ENCODE measurements around the gene RASGRF2. TPM values are rescaled to one million over a fixed set of nuclear protein-coding genes. Genes with fewer than 3 reads are reported as not detected.

Gene RASGRF2
- total and polyA plus RNA-seq, 2 of the 13 experiments (the other 11 are each of a cell fraction or from before 2014, with no cell fraction given) = 23.6 to 29.0 TPM

DNA sequence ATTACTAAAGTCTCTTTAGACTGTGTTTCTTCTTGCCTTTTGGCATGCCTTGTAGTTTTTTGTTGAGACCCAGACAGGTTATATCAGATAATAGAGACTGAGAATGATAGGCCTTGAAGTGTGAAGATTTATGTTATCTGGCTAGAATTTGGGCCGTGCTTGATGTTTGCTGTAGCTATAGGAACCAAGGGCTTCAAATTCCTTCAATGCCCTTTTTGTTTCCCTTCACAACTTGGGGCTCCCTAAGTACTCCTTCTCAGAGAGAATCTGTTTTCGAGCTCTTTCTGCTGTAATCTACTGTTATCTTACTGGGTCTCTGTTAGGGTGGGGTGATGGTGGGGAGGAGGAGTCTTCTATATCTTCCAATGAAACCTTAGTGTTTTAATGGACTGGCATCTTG is 177.7 kb downstream of the RASGRF2 start:
- H4K20me1 ChIP-seq (ENCODE audit: insufficient read depth, low read length) = no peaks in the 10 kb centered on the region
- H2AFZ ChIP-seq (ENCODE audit: low read length) = no peak overlapping the region
- H3K9me3 ChIP-seq (ENCODE audit: low read length) = no peaks in the 10 kb centered on the region
- intact Hi-C loops (cut with micrococcal nuclease; ENCODE audit: unreplicated experiment) = no loop called here
- POLR2A ChIA-PET = no interaction called here
- DNase-seq (ENCODE audit: low spot score) (no peak), FAIRE-seq (no peak), ATAC-seq (no peak)
- in situ Hi-C loops (cut with HindIII; ENCODE audit: extremely low pct_ligation_motif_present, low pct_unique_long_range_greater_than_20kb) = no loop called here
- peaks cover 10 to 19% of the 10 kb centered on the region in 2 experiments; a peak in 4 of 5 replicates for H3K36me3 ChIP-seq (replicated peaks in 1 of 2; ENCODE audit: control insufficient read depth in 1 of 2, insufficient read depth in 2 of 2, low read length in 2 of 2)
- TF ChIP-seq HOXA5 (CRISPR knock-in tag; IDR thresholded peaks at IDR 0.05) = no peak
- no peak for TF ChIP-seq DNMT1 (CRISPR knock-in tag; IDR thresholded peaks at IDR 0.05)
- no peak for TF ChIP-seq KMT2A (CRISPR knock-in tag; IDR thresholded peaks at IDR 0.05)
- no peak for TF ChIP-seq ZNF550 (CRISPR knock-in tag; IDR thresholded peaks at IDR 0.05; ENCODE audit: borderline replicate concordance)
- TF ChIP-seq TCF12 (IDR thresholded peaks at IDR 0.05) = no peak
- TF ChIP-seq TCF12 (CRISPR knock-in tag; IDR thresholded peaks at IDR 0.05) = no peak
- no peak for TF ChIP-seq DPF2 (CRISPR knock-in tag; IDR thresholded peaks at IDR 0.05; ENCODE audit: borderline replicate concordance, low read depth)
- TF ChIP-seq CREM (IDR thresholded peaks at IDR 0.05) = no peak
- TF ChIP-seq CREM (CRISPR knock-in tag; IDR thresholded peaks at IDR 0.05) = no peak
- no peak for TF ChIP-seq TBX3 (IDR thresholded peaks at IDR 0.05; ENCODE audit: borderline replicate concordance)
- no peak for TF ChIP-seq ZNF775 (CRISPR knock-in tag; IDR thresholded peaks at IDR 0.05; ENCODE audit: borderline replicate concordance)
- no peak for TF ChIP-seq ZNF552 (CRISPR knock-in tag; IDR thresholded peaks at IDR 0.05; ENCODE audit: borderline replicate concordance)
- no peak for TF ChIP-seq SNAPC2 (CRISPR knock-in tag; IDR thresholded peaks at IDR 0.05)
- TF ChIP-seq NCOA2 (CRISPR knock-in tag; IDR thresholded peaks at IDR 0.05) = no peak
- no peak for TF ChIP-seq SAFB2 (CRISPR knock-in tag; IDR thresholded peaks at IDR 0.05; ENCODE audit: borderline replicate concordance, low read depth)
- no peak overlapping the region for H3K27ac ChIP-seq (ENCODE audit: extremely low read length, insufficient read depth, low read length)
- H3K27me3 ChIP-seq (ENCODE audit: control insufficient read depth in 1 of 2, insufficient read depth in 2 of 2, low read length in 2 of 2) = no peaks in the 10 kb centered on the region
- H3K79me2 ChIP-seq (ENCODE audit: insufficient read depth, low read length) = no peaks in the 10 kb centered on the region
- no peak overlapping the region for H3K4me3 ChIP-seq (replicated peaks in 1 of 3; ENCODE audit: insufficient read depth in 1 of 3, low read depth in 2 of 3, low read length in 3 of 3)
- CTCF ChIA-PET (ENCODE audit: low intra/inter-chr PET ratio, low total read pairs) = no interaction called here
- no peak overlapping the region for H3K9ac ChIP-seq (ENCODE audit: insufficient read depth, low read depth, low read length)
- BruUV-seq (replicated peaks) = no TSS peak
- 93% methylated on average over 2 of the region's 2 CpGs for WGBS (ENCODE audit: low lambda C conversion rate)
- no peaks in the 10 kb centered on the region for H3K4me1 ChIP-seq (ENCODE audit: insufficient read depth, low read length)
- no peak overlapping the region for H3K4me2 ChIP-seq (ENCODE audit: low read depth, low read length)

Data from HepG2 (cell line).